ENCODE measurements around the gene MRLN.

- TF ChIP-seq CTCF (conservative IDR thresholded peaks at IDR 0.05 in 1 of 2, IDR thresholded peaks at IDR 0.05 in 1 of 2; ENCODE audit: low read depth in 1 of 2, low read length in 2 of 2) (no peak), EZH2 (IDR thresholded peaks at IDR 0.05; ENCODE audit: low read length, missing control alignments) (no peak)
Observed at GRCh38 chr10:59745163-59745650, 8.0 kb downstream of the MRLN start.

Measured in fibroblast of lung (primary cell).